Measurements from ENCODE around the gene MAGI2. TPM values are rescaled to one million over a fixed set of nuclear protein-coding genes. Genes with fewer than 3 reads are reported as not detected.
"Not testable (repeated sequence)": the region's sequence is repeated elsewhere in the genome, so short reads cannot be mapped to it uniquely, and the experiment has no call there.

Gene MAGI2
- total RNA-seq, 1 donor from 2014 or later: 8.0 TPM

GRCh38 chr7:78542981-78543380 lies 910.5 kb downstream of the MAGI2 start:
- DNase-seq: no peak

DNA sequence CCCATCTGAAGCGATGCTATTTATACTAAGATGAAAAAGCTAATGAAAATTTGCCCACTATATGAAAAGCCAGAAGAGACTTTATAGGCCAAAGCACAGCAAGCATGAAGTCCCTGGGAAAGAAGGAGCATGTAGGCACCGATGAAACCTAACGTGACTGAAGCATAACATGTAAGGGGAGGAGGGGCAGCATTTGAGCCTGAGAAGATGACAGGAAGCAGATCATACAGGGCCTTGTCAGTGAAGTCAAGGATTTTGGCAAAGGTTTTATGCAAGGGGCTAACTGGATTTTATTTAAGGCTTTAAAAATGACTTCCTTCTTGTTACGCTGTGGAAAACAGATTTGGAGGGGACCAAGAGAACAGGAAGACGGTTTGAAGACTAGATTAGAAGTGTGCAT lies 910.9 kb downstream of the MAGI2 start:
- no peak for DNase-seq

GRCh38 chr7:78539825-78540224 lies 913.6 kb downstream of the MAGI2 start:
- no peak for DNase-seq

DNA sequence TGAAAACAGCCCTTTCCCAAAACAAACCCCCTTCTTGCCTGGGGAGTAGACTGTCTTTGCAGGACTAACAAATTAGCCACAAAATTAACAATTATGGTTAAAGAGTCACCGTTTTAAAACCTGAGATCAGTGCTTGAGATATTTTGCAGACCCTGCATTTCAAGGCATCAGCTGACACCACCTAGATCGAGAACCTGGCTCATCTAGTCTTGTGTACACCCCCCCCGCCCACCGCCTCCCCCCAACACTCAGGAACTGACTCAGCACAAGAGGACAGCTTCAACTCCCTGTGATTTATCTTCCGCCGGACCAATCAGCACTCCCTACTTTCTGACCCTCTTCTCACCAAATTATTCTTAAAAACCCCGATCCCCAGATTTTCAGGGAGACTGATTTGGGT lies 917.8 kb downstream of the MAGI2 start:
- DNase-seq: no peak

DNA sequence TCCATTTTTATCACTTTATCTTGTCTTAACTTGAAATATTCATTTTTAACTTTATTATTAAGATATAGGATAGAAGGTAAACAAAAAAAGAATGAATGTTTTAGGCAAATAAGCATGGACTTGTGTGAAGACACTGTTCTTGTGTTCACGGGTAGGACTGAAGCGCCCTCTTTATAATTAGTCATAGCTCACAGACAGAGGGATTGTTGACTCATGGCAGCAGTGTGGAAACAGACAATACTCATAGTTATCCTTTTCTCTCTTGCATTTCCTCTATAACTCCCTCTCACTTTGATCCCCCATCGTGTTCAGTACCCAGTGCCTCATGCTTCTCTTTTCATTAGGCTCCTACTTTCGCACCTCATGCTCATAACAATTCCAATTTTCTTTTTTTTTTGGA lies 923.1 kb downstream of the MAGI2 start:
- DNase-seq: no peak

- no peak for DNase-seq
Observed at GRCh38 chr7:78529392-78529791, 924.1 kb downstream of the MAGI2 start.

DNA sequence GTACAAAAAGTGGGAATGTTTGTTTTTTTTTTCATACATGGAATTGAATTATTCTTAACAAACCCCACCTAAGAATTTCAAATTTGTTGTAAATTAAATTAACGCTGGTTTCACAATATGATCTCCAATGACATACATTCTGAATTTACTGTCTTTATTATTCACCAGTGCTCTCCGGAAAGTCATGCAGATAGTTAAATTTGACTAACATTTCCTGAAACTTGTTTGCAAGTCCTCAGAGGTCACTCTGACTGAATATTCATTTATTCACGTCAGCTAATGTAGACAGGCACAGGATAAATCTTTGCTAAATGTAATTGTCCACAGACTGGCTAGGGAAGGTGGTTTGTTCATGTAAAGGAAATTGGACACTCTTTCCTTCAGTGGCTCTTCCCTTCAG lies 924.5 kb downstream of the MAGI2 start:
- DNase-seq: no peak

- no peak for DNase-seq
Observed at GRCh38 chr7:78523930-78524329, 929.5 kb downstream of the MAGI2 start.

- DNase-seq: no peak
Observed at GRCh38 chr7:78521961-78522360, 931.5 kb downstream of the MAGI2 start.

- no peak for DNase-seq
Observed at GRCh38 chr7:78516450-78516849, 937.0 kb downstream of the MAGI2 start.

DNA sequence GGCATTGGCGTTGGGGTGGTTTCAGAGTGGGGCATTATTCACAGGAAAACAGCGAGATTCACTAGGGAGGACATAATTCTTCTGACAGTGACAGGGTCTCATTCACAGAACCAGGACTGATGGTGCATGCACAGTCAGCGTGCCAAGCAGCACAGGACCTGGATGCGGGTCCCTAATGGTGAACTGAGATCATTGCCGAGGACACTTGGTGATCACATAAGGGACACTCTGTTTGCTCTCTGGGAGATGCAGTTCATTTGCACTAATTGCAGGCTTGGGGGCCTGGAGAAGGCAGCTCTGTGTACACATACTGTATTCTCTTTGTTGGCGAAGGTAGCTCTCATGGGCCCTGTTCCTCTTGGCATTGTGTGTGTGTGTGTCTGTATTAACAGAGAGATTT lies 938.8 kb downstream of the MAGI2 start:
- no peak for DNase-seq

- peak; percentile 56 for DNase-seq
Observed at GRCh38 chr7:78510580-78511188, 942.8 kb downstream of the MAGI2 start.

DNA sequence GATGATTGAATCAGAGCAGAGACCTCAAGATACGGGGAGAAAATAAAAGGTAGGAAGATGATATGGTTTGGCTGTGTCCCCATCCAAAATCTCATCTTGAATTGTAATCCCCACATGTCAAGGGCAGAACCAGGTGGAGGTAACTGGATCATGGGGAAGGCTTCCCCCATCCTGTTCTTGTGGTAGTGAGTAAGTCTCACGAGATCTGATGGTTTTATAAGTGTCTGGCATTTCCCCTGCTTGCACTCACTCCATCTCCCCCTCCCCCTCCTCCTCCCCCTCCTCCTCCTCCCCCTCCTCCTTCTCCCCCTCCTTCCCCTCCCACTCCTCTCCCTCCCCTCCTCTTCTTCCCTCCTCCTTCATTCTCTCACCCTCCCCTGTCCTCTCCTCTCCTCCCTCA lies 950.2 kb downstream of the MAGI2 start:
- DNase-seq: not testable (repeated sequence)

- no peak for DNase-seq
Observed at GRCh38 chr7:78501064-78501463, 952.4 kb downstream of the MAGI2 start.

DNA sequence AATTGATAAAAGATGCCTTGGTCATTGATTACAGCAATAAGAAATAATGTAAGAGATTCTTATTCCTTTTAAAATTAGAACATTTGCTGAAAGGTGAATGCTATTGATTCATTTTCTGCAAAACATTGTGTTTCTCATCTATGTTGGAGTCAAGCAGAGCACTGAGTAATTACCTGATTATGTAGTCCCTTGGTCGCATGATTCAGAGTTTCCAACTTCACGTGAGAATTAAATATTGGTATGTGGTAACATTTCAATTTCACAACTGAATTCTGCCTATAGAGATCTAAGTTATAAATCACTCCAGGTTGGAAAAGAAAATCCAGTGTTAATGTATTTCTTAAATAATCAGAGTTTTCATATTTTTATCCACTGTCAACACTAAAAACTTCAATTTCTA lies 953.5 kb downstream of the MAGI2 start:
- no peak for DNase-seq

GRCh38 chr7:78499283-78499682 lies 954.2 kb downstream of the MAGI2 start:
- DNase-seq: no peak

DNA sequence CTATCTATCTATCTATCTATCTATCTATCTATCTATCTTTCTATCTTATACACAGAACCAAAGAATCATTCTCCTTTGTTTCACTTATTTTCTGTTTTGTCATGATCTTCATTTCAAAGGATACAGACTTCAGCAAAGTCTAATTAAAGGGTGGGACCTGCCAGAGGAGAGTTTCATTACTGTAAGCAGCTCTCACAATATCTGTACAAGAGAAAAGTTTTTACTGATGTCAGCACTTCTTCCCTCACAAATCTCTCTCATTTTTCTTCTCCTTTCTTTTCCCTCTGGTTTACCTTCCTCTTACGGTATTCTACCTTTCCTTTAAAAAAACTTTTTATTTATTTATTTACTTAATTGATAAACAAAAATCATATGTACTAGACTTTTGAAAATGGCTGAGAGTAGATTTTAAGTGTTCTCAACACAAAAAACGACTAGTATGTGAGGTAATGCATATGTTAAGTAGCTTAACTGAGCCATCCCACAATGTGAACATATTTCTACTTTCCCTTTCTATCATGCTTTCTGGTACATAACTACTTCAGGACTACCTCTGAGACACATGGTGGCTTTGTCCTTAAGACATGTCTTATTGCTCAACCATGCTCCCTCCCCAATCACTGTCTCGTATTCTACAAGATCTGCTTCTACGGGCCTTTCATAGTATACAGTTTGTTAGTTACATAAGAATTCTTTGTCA lies 955.6 kb downstream of the MAGI2 start:
- DNase-seq: no peak

DNA sequence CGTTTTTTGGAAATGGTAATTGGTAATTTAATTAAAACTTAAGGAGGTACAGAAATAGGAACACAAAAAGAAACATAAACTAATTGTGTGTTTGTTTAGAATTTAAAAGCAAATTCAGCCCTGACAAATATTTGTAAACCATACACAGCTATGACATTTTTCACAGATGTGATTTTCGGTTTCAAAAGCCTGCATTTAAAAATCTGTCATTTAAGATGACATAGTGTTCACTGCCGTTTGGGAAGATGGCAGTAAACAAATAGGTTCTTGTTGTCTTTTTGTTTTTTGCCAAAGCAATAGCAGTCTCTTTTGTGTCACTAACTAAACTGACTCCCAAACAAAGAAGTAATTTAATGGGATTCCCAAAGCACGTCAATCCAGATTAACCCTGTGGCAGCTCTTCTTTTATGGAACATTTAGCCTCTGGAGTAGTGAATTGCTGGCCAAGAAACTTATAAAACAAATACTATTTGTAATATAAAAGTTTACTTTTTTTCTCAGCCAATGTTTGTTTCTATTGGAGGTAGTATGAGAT lies 957.3 kb downstream of the MAGI2 start:
- no peak for DNase-seq

DNA sequence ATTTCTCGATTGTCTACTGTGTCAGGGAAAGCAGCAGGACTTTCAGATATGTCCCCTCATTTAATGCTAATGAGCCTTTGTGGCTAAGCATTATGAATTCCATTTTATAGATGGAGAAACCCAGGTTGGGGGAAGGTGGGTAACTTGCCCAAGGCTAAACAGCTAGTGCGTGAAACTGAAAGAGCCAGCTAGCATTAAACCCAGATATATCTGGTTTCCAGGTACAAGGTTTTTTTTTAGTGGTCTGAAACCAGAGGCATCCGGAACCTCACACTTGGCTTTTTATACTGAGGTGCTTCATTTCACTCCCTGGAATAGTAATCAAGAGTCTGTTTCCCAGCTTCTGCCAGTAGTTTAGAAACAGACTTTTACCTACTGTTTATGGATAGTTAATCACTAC lies 960.1 kb downstream of the MAGI2 start:
- no peak for DNase-seq

- DNase-seq: no peak
Observed at GRCh38 chr7:78492146-78492545, 961.3 kb downstream of the MAGI2 start.

DNA sequence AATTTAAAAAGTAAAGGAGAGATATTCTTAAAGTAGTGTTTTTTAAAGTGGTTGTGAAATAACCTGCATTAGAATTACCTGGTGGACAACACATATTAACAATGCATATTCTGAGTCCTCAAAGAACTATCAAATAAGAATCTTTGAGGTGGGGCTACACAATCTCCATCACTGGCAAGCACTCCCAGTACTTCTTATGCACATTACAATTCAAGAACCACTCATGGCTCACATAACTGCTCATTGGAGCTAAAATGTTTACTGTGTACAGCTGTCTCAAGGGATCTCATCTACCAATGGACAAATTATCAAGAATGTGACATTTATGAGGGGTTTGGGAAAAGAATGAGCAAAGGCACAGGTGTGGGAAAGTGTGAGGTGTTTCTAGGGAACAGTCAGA lies 962.9 kb downstream of the MAGI2 start:
- no peak for DNase-seq

DNA sequence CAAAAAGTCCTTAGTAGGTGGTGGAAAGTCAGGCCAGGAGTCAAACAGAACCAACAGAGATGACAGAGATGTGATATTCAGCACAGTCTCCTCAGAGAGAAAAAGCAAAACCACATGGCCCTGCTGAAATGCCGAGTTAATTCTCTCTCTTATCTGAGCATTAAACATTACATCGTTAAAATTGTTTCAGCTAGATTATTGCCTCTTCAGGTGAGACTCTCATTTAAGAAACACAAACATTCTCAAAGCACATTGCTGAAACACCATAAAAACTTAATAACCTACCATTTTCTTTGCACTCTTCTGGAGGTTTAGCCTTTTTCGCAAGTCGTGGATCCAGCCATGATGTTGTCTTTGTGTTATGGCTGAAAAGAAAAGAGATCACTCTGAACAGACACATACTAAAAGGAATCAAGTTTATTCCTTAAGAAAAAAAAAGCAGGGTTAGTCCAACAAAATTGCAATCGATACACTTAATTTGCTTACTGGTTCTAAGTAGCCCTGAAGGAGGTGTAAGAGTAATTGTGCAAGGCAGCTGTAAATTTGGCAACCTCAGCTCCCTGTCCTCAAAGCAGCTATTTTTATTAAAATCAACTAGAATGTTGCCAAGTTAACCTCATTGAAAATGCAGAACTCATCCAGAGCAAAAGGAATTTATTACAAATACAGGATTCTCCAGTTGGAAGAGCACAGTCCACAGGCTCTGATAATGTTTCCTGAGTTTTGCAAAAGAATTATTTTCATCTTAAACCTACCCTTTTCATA lies 963.8 kb downstream of the MAGI2 start:
- DNase-seq: peak; percentile 14

DNA sequence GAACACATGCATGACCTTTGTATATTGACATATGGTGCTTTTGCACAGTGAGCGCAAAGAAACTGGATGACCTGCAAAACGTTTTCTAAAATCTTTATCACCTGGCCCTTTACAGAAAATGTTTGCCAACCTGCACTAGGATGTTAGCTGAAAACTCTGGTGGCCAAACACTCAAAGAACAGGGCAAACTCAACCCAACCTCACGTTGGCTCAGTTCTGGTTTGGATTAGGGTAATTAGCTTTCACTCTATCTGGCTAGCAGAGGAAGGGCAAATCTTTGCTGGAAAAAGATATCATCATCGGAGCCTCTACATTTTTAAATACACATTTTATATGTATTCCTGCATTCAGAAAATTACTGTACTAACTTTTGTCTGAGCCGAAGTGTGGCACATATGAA lies 966.0 kb downstream of the MAGI2 start:
- DNase-seq: no peak

Data from tongue (tissue), 2 donors.